GM23338 (cell line): ENCODE measurements around the gene FUBP1.

ENCODE experiments used
- ZNF114 ChIP-seq: fragments of 250-450 bp; sonication (Bioruptor Pico); IDR thresholded peaks from 2 replicates; pipeline ENCODE4 v1.5.0; 2020; ENCODE audit warnings: mild to moderate bottlenecking, moderate library complexity
- TF ChIP-seq, protein P1 (sequence below), 2 experiments: fragments of 200-600 bp in 1 of 2; sonication (generic) in 1 of 2; conservative IDR thresholded peaks; 2 replicates each; pipeline versions ENCODE4 v1.5.1 to v1.6.1; 2016 to 2017; ENCODE audit warnings: antibody characterized with exemption in 2 of 2, low read depth in 2 of 2, mild to moderate bottlenecking in 2 of 2, moderate library complexity in 1 of 2

GRCh38 chr1:77955709-77956108, 23.2 kb downstream of the FUBP1 start:
- TF ChIP-seq, protein P1, sequence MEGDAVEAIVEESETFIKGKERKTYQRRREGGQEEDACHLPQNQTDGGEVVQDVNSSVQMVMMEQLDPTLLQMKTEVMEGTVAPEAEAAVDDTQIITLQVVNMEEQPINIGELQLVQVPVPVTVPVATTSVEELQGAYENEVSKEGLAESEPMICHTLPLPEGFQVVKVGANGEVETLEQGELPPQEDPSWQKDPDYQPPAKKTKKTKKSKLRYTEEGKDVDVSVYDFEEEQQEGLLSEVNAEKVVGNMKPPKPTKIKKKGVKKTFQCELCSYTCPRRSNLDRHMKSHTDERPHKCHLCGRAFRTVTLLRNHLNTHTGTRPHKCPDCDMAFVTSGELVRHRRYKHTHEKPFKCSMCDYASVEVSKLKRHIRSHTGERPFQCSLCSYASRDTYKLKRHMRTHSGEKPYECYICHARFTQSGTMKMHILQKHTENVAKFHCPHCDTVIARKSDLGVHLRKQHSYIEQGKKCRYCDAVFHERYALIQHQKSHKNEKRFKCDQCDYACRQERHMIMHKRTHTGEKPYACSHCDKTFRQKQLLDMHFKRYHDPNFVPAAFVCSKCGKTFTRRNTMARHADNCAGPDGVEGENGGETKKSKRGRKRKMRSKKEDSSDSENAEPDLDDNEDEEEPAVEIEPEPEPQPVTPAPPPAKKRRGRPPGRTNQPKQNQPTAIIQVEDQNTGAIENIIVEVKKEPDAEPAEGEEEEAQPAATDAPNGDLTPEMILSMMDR (conservative IDR thresholded peaks at IDR 0.05; ENCODE audit: low read depth in 2 of 2), result no peak
- TF ChIP-seq ZNF114 (CRISPR knock-in tag), result no peak
